NB4 (cell line): ENCODE results near the gene GCDH.

Experiments
- CTCF ChIP-seq: IDR thresholded peaks from one replicate; pipeline ENCODE4 v1.5.1; 2012; ENCODE audit warnings: low read depth, low read length
- MAX ChIP-seq: IDR thresholded peaks from 2 replicates; pipeline ENCODE4 v1.6.1; 2011; ENCODE audit warnings: low read depth, low read length
- MYC ChIP-seq: IDR thresholded peaks from 2 replicates; pipeline ENCODE4 v1.6.1; 2011; ENCODE audit warnings: low read depth, low read length
- POLR2A ChIP-seq: IDR thresholded peaks from 2 replicates; pipeline ENCODE4 v1.6.1; 2011; ENCODE audit warnings: mild to moderate bottlenecking; ENCODE audit not compliant: insufficient read length; ENCODE audit errors: extremely low read depth

DNA sequence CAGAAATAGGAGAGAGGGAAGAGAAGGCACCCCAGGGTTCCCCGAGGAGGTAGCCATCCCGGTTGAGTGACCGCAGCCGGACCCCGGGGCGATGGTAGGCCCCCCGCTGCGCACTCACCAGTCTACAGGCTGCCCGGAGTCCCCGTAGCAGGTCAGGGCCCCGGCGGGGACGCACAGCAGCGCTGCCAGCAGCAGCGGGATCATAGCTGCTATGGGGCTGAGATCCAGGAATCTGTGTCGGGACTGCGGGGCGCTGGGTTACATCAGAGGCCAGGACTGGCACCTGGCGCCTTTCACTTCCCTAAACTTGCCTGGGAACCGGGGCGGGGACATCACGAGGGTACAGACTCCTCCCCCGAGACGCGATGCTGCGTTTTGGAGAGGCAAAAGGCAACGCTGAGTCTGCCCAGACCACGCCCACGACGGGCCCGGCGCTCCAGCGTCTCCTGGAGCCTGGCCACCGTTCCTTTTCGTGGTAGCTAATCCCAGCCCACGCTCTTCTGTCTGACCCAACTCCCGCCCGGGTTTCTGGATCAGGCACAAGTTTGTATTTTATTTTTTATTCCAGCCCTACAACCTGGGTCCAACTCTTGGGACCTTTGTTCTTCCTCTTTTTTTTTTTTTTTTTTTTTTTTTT lies 9.7 kb upstream of the GCDH start, which contains the start of gene DNASE2:
- TF ChIP-seq CTCF (no peak), POLR2A (peak; percentile 44), MAX (peak; percentile 30; the same call in 1 of the 2 replicates), MYC (no peak)
